CD4-positive, alpha-beta T cell treated with Interleukin-15 for 4 hours (primary cell): ENCODE measurements around the gene KCNMB1.
A peak's percentile ranks its signal among the peaks of the same experiment; 100 is the strongest.

ENCODE experiments used
- DNase-seq: peaks from one replicate; pipeline ENCODE4 v3.0.0-alpha.2; 2020; ENCODE audit warnings: low spot score

Gene KCNMB1

GRCh38 chr5:170339780-170340167, 49.4 kb downstream of the KCNMB1 start:
- DNase-seq: no peak

- peak; percentile 82 for DNase-seq
Measured at GRCh38 chr5:170338933-170339779, 50.0 kb downstream of the KCNMB1 start.

- peak; percentile 25 for DNase-seq
Measured at GRCh38 chr5:170338291-170338690, 50.9 kb downstream of the KCNMB1 start.

GRCh38 chr5:170337045-170337733, 52.0 kb downstream of the KCNMB1 start:
- no peak for DNase-seq

- DNase-seq: no peak
Measured at GRCh38 chr5:170336065-170336464, 53.1 kb downstream of the KCNMB1 start.

- DNase-seq: peak; percentile 36
Measured at GRCh38 chr5:170334626-170335025, 54.5 kb downstream of the KCNMB1 start.

- DNase-seq: peak; percentile 91
Measured at GRCh38 chr5:170333161-170333910, 55.8 kb downstream of the KCNMB1 start.

GRCh38 chr5:170332058-170332457, 57.1 kb downstream of the KCNMB1 start:
- DNase-seq: no peak

- DNase-seq: no peak
Measured at GRCh38 chr5:170330568-170331054, 58.6 kb downstream of the KCNMB1 start.

- DNase-seq: no peak
Measured at GRCh38 chr5:170329524-170329923, 59.6 kb downstream of the KCNMB1 start.

GRCh38 chr5:170327829-170328228, 61.3 kb downstream of the KCNMB1 start:
- no peak for DNase-seq

GRCh38 chr5:170327168-170327567, 62.0 kb downstream of the KCNMB1 start:
- DNase-seq: no peak
